Pons (tissue), 1 donor: ENCODE measurements around the gene NRXN3.

Source experiments
- DNase-seq: peaks from one replicate; pipeline ENCODE4 v3.0.0-alpha.2; 2016; ENCODE audit warnings: low spot score

Gene NRXN3

DNA sequence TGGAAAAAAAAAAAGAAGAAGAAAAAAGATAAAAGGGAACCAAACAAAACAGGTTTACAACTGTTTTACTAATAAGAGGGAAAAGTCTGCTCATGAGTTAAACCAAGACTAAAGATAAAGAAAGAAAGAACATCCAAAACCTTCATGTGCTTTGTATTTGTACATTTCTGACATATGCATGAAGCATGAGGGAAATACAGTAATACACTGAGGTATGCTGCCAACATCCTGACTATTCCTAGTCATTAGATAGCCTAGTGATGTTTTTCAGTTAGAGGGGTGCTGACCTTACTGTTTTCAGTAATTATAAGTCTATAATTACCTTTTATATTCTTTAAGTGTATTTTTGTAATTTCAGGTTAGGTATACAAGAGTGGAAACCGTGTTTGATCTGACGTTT lies 1247.8 kb downstream of the NRXN3 start:
- no peak for DNase-seq

DNA sequence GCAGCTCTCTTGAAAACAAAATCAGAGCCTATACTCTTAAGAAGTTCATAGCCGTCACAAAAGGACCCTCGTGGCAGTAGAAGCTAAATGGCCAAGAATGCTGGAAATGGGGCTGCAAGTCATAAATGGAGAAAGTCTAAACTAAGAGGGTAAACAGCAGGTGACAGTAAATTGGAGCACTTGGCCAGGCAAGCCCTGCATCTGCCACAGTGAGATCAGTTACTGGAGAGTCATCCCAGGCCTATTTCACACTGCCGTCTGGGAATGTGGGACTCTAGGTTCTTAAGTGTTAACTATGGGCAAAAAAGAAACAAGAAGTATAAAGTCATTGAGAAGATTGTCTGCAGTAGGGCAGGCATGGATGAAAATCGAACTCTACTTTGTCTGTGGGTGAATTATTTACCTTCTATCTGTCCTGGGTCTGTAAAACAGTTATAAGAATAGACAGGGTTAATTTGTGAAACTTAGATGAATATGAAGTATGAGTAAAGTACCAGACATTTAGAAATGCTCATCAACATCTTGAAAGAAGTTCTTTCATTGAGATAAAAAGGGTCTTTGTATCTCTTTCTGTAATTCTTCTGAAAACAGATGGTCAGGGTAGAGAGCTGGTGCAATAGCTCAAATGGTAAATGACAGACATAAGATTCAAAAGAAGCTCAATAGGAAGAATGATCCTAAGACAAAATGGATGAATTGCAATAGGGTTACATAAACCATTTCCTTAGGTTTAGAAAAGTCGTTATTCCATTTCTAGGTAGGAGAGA lies 1248.7 kb downstream of the NRXN3 start:
- no peak for DNase-seq

DNA sequence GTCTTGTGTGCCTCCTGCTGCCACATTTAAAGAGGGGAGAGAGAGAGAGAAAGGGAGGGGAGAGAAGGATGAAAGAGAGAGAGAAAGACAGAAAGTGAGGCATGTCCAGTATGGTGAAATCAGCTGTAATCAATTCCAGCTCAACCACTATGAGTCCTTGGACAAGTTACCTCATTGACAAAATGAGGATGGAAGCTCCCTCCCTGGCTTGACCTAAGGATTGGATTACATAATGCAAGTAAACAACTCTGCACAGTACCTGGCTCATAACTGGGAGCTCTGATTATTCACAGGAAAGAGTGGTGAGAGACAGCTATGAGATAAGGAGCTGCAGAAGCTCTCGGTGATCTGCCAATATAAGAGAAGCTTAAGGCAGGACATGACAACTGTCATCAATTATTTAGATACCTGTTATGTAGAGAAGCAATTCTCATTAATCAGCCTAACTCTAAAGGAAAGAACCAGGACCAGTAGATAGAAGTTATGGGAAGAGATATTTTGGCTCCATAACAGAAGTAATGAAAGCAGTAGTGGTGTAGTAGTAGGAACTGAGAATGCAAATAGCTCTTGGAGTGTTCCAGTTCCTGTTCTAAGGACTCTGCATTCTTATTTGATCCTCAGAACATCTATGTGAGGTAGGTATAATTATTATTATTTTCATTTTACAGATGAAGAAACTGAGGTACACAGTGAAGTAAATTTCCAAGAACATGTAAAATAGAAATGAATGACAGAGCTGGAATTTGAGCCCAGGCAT lies 1249.6 kb downstream of the NRXN3 start:
- DNase-seq, result no peak

DNA sequence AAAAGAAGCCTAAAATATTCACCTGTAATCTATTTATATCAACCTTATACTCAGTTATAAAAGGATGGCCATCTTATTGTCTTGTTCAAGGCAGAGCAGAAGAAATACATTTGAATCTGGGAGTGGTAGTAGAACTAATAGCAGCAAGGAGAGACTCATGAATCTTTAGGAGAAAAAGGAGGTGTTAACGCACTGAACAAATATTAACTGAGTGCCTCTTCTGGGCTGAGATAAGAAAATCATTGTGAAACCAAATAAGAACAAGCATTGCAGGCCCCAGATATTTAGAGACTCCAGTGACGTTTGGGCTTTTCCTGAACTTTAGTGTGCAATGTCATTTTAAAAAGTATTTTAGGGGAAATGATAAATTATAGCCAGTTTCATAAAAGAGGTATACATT lies 1250.6 kb downstream of the NRXN3 start:
- no peak for DNase-seq

DNA sequence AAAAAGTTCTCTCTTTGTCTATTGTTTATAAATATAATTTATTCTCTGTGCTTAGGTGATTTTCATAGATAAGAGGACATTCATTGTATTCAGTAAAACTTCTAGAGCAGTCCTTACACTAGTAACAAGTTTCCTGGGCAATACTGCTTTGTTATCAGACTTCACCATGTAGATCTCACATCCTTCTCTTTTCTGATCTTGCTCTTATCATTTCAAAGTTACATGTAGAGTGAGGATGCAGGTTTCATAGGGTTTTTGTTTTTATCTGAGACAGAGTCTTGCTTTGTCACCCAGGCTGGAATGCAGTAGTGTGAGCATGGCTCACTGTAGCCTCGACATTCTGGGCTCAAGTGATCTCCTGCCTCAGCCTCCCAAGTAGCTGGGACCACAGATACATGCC lies 1251.6 kb downstream of the NRXN3 start:
- DNase-seq, result no peak

DNA sequence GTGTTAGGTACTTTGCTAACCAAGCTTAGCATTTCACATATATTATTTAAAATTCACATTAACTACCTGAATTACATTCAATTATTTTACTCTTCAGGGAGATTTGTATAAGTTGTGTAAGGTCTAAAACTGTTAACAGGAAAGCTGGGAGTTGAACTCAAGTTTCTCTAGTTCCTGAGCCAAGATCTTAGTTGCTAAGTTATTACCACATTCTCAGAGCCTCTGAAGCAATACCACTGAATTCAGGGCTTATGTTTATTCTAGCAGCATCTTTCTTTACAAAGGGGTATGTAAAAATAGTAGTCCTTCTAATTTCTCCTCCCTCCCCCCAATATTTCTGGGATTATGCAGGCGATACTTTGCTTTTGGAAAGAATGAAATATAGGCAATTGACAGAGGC lies 1254.3 kb downstream of the NRXN3 start:
- no peak for DNase-seq

DNA sequence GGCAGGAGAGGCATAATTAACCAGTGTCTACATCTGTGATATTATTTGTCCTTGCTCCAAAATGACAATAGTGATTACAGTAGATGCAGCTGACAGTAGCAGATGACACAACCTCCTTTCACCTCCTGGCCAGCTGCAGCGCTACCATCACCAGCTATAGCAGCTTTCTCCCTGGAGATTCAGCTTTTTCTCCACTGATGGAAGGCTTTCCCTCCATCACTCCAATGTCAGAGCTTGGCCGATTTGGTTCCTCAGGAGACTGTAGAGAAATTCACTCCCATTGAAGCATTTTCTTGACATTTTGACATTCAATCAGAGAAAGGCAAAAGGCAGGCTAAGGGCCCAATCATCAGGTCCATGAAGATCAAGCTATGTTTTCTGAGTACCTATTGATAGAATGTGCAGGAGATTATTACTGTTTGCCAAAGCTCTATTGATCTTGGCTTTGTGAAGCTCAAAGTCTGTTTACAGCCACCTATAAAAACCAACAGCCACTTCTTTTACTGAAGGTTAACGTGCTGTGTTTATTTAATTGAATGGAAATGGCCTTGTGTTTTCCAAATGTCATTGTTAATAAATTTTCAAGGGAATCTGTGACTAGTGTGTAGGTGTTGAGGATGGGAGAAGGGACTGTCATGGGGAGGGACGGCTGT lies 1256.1 kb downstream of the NRXN3 start:
- no peak for DNase-seq

DNA sequence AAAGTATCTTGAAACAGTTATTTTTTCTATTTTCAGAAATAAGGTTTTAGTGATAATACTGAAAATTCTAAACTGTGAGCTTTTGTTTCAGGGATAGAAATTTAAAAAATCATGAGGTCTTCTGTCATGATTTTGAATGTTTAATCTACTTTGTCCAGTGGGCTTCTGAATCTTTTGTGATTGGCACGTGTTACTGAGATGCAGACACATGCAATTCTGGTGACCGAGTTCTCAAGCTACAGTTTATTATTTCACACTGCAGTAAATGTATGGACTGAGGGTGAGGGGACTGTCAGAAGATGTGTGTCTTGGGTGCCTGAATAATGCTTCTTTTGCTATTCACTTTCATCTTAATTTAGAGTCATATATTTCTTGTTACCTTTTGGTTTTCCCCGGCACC lies 1262.5 kb downstream of the NRXN3 start:
- DNase-seq, result no peak

DNA sequence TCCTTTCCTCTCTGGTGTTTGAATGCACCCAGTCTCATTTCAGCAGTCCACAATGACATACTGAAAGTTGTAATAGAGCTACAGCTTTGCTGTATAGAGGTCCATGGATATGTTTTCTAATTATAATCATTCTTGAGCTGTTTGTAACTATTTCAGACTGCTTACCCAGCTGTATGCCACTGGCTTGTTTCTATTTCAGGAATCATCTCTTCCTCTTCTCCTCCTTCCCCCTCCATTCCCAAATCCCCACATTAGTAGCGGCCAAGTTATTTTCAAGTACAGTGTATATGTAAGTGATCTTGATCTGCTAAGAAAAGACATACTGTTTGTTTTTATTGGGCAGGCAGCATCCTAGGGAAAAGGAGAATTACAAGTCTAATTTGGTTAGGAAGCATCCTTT lies 1266.2 kb downstream of the NRXN3 start:
- no peak for DNase-seq

DNA sequence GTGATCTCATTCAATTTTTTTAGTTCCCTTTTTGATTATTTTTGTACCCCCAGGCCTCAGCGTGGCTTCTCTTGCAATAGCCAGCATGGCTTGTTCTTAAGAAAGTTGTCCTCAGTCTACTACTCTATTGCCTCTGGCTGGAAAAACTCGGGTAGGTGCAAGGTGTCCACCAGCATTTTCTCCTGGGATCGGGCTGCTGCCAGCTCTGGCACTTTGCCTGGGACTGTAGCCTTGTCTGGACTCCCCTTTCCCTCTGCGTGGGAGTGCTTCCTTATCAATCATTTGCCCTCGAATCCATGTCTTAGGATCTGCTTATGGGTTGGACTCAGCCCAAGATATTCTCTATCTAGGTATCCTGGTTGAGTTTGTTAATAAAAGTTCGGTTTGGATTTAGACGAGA lies 1267.8 kb downstream of the NRXN3 start:
- no peak for DNase-seq

DNA sequence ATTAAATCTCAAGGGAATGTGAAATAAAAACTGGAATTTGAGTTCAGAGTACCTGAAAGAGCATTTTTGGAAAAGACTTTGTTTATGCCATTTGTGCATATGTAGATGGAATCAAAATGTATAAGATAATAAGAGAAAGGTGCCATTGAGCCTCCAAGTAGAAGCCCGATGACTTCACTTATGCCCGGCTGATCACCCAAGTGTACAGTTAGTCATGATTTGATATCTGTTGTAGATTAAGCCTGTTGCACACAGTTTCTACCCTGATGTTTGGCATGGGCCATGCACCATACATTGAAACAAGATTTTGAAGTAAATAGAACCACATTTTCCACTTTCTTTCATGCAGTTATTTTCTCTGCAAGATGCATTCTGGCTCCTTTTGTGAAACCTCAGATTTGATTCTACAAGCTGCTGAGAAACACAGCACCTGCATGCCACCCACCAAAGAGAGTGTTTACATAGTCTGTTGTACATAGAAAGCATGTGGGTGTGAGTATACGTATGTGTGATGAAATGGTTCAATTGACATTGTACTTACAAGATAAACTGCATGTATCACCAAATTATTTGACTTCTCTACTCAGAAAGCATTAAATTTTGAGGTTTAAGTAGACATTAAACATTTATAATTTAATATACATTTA lies 1268.6 kb downstream of the NRXN3 start:
- no peak for DNase-seq

DNA sequence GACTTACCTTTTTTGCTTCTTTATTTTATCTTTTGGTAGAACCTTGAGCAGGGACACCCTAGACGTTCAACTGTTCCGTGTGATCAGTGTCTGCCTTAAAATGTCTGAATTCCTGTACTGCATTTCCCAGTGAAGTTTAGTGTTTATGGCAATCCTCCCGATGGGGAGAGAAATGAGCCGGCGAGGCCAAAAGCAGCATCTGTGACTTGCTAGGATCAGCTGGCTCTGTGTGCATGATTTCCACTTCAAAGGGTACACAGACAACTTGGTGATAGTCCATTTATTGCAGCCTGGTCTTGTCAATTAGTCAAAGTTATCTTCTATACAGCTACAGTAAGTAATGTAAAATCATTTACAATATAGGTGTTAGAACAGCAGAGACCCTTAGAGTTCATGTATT lies 1272.6 kb downstream of the NRXN3 start:
- no peak for DNase-seq

DNA sequence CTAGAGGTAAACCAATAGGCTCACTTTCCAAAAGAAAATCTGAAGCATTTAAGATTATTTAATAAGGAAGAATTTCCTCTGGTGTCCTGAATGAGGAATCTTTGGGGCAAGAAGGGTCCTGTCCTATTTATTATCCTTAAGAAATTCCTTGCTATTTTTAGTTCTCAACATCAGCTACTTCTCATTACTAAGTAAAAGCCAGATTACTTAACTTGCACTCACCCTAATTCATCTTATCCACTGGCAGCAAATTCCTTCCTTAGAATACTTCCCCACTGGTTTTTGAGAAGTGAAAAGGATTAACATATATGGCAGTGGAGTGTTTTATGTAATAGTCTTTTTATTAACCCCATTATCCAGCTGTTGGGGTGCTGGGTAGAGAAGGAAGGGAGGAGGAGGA lies 1273.4 kb downstream of the NRXN3 start:
- DNase-seq, result no peak

DNA sequence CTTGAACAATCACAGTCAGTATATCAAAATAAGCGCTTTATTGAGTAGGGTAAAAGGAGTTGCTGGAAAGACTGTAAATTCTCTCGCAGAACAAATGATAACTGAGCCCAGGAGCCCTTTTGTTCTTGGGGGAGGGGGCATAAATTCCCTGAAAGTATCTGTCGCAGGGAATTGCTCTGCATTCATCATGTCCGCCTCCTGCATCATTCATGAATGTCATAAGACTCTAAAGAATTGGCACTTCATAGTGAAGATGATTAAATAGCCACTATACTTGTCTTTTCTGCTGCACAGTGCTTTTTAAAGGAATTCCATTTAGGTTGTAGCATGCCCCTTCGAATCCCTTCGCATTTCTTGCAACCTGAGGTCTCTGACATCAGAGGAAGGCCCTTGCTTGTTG lies 1278.8 kb downstream of the NRXN3 start:
- DNase-seq, result no peak

DNA sequence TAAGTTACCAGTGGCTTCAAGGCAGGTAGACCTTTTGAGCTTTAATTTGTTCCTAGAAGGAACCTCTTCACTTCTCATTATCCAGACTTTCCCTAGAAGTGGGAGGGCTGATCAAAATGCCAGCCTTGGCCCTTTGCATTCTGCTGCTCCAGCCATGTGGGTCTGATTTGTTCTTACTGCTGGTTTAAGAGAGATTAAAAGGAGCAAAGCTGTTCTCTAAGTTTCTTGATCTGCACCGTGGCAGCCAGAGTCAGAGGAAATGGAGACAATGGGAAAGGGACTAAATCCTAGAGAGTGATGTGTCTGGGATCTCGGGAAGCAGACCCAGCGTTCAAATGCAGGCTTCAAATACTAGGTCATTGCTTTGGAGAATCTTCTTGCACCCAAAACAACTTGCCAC lies 1281.4 kb downstream of the NRXN3 start:
- no peak for DNase-seq

DNA sequence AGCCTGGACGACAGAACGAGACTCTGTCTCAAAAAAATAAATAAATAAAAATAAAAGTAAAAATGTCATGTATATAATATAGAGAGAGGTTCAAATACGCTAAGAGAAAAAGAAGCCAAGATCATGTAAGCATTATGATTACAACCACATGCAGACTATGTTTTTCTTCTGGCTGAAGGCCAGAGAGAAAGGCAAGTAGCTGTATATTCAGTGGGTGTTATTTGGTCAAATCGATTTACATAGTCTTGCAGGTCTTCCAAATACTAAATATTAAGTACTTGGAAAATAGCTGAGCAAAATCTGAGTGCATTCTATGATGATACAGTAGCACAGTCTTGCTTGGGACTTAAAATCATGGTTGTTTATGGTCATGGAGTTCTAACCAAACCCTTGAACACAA lies 1283.1 kb downstream of the NRXN3 start:
- DNase-seq, result no peak

DNA sequence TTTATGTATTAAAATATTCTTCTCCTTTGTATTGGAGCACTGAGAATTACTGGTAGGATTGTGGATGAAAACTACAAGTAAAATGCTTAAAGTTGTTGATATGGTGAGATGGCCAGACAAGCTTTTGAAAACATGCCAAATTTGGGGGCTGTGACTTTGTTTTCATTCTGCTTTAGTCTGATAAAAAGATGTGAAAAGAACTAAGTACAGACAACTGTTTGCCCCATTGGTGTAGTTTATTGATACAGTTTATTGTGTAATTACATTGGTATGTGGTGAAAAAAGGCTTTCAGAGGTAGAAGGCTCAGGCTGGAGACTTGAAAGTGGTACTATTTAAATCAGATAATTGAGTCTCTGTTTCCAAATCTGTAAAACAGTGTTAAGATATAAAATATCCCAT lies 1294.3 kb downstream of the NRXN3 start:
- no peak for DNase-seq

DNA sequence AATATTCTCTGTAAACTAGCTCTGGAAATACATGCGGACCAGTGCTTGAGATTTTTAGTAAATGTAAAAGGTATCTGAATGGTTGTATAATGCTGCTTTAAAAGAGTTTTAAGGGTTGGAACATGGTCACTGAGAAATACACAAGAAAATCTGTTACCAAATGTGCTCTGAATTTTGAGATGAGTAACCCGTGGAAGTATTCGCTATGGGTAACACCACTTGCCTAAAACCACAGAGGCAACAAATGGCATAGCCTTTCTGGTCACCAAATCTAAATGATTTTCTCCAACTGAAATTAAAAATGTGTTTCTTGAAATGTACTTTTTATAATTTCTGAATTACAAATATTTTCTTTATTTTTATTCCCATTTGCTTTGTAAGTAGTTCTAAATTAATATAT lies 1295.5 kb downstream of the NRXN3 start:
- DNase-seq, result no peak

DNA sequence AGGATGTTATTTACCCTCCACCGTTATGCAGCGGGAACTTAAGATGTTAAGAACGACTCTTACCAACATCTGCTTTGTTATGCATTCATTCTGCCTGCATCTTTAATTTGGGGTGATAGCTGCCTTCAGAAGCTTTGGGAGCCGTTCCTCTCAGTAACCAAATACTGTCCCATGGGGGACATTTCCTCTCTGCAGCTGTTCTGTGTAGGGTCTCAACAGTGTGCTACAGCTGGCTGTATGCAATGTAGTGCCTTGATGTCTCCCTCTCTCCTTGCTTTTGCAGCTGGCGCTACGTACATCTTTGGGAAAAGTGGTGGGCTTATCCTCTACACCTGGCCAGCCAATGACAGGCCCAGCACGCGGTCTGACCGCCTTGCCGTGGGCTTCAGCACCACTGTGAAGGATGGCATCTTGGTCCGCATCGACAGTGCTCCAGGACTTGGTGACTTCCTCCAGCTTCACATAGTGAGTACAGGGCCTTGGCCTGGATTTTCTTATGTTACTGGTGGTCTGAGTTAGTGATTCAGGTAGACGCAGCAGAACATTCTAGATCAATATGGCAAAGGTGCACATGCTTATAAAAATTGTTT lies 1296.9 kb downstream of the NRXN3 start:
- no peak for DNase-seq

DNA sequence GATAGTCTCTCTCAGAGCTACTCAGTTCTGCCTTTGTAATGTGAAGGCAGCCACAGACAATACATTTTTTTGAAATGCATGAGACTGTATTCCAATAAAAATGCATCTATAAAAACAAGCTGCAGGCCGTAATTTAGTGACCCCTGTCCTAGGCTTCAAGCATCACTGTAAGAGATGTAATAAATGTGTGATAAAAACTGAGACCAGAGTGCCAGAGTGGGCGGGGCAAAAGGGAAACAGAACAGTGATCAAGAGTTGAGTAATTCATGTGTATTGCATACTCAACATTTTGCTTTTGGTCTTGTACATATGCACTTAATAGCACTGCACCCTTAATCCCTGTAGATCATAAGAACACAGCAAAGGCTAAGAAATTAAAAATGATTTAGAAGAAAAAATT lies 1297.7 kb downstream of the NRXN3 start:
- no peak for DNase-seq

DNA sequence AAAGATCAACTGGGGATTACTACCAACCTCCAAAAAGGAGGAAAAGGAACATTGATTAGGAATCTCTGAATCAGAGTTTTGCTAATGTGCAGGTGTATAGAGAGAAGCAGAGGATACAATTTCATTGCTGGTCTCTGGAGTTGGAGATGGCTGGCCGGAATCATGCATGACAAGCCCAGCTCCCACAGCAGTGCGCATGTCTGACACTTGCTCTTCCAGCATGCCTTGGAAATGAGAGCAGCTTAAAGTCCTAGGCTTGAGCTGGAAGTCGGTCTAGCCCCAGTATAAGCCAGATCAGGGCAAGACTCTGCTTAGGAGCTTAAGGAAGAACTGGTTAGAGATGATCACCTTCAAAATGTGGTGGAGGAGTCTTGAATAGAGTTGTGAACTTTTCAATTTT lies 1298.3 kb downstream of the NRXN3 start:
- no peak for DNase-seq

DNA sequence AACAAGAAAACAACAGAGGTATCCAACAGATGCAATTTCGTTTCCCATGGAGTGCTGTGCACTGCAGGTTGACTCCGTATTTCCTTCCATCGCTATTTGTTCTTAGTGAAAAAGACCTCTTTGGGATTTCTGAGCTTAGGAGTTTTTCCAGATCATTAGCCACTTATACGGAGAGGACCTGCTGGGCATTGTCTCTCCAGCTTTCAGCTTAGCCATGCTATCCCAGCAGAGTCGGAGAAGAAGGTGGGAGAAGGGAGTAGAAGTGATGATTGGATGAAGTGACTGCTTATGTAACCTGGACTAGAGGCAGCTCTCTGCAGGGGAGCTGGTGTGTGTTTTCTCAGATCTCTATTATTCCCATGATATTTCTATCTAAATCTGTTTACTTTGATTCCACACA lies 1303.5 kb downstream of the NRXN3 start:
- DNase-seq, result no peak
